HG03135 (cell line): Measurements from ENCODE around the gene MYH6.

ENCODE experiments used
- ATAC-seq: cut with Tn5 transposase; IDR thresholded peaks from one replicate; pipeline ENCODE4 v1.9.1; 2021; ENCODE audit warnings: mild to moderate bottlenecking, moderate library complexity; ENCODE audit not compliant: unreplicated experiment

Gene MYH6

DNA sequence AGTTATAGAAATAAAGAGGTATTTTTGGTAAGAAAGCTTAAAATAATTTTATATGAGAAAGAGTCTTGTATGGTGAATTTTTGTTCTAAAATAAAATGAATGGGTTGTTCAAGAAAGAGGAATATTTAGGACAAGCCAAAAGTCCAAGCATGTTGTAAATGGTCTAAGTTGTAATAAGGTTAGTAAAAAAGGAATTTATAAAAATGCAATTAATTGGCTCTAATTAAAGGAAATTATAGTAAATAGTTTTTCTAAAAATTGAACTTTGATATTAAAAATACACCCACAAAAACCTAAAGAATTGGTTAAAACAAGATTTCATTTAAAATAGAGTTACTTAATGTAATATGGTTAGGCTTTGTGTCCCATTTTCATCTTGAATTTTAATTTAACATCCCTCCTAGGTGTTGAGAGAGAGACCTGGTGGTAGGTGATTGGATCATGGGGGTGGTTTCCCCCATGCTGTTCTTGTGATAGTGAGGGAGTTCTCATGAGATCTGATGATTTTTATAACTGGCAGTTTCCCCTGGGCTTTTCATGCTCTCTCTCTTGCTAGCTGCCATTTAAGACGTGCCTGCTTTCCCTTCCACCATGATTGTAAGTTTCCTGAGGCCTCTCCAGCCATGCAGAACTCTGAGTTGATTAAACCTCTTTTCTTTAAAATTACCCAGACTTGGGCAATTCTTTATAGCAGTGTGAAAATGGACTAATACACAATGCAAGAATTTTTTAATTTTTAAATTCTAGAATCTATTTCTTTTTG, 68.4 kb downstream of the MYH6 start:
- ATAC-seq = no peak

DNA sequence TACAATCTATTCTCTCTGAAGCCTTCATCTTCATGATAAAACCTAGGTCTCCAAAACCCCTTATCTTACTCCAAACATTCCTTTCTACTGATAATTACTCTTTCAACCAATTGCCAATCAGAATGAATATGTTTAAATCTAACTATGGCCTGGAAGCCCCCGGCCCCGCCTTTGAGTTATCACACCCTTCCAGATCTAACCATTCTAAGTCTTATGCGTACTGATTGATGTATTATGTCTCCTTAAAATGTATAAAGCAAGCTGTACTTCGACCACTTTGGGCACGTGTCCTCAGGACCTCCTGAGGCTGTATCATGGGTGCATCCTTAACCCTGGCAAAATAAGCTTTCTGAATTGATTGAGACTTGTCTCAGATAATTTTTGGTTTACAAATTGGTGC, 72.5 kb downstream of the MYH6 start:
- ATAC-seq = no peak
